ENCODE measurements around the gene SUPV3L1. TPM values are rescaled to one million over a fixed set of nuclear protein-coding genes. Genes with fewer than 3 reads are reported as not detected.

The SUPV3L1 gene
- total RNA-seq, 3 donors from 2014 or later (not counting 1 experiment from before 2014, with no cell fraction given) = 56.6 to 104 (median 67.1) TPM

- 98% methylated on average over 10 of the region's 10 CpGs for WGBS (ENCODE audit: insufficient coverage)
- no peaks in the 10 kb centered on the region for H3K27me3 ChIP-seq (ENCODE audit: control insufficient read depth, insufficient read depth, low read length)
- Mint-ChIP-seq H3K9me3 (no peaks in the 10 kb centered on the region), H3K4me1 (peaks cover 0 to 11% of the 10 kb centered on the region in 2 donors), H3K36me3 (no peaks in the 10 kb centered on the region), H3K27me3 (ENCODE audit: low read depth in 2 of 2) (no peaks in the 10 kb centered on the region), H3K27ac (no peak overlapping the region), H3K4me3 (no peak overlapping the region)
- ATAC-seq (no peak), DNase-seq (no peak)
- no peak for TF ChIP-seq CTCF (IDR thresholded peaks at IDR 0.05)
- no peak overlapping the region for H3K4me3 ChIP-seq (ENCODE audit: low read length)
- H3K9me3 ChIP-seq (ENCODE audit: control insufficient read depth, insufficient read depth, low read length) = no peaks in the 10 kb centered on the region
- no peaks in the 10 kb centered on the region for H3K36me3 ChIP-seq (ENCODE audit: control insufficient read depth, insufficient read depth, low read length)
- H3K4me1 ChIP-seq (ENCODE audit: control insufficient read depth, insufficient read depth, low read length) = peaks cover 4% of the 10 kb centered on the region
- intact Hi-C loops (cut with micrococcal nuclease) = no loop called here
- H3K27ac ChIP-seq (ENCODE audit: low read length) = no peak overlapping the region
Measured at GRCh38 chr10:69243817-69244216, 63.8 kb downstream of the SUPV3L1 start.

GRCh38 chr10:69246036-69246435 is 66.0 kb downstream of the SUPV3L1 start:
- Mint-ChIP-seq H3K36me3 (no peaks in the 10 kb centered on the region), H3K9me3 (no peaks in the 10 kb centered on the region), H3K4me3 (no peak overlapping the region), H3K27ac (no peak overlapping the region), H3K27me3 (ENCODE audit: low read depth in 2 of 2) (no peaks in the 10 kb centered on the region), H3K4me1 (peaks cover 0 to 6% of the 10 kb centered on the region in 2 donors)
- intact Hi-C loops (cut with micrococcal nuclease) = no loop called here
- no peak for TF ChIP-seq CTCF (IDR thresholded peaks at IDR 0.05)
- Histone ChIP-seq H3K27ac (ENCODE audit: low read length) (no peak overlapping the region), H3K27me3 (ENCODE audit: control insufficient read depth, insufficient read depth, low read length) (no peaks in the 10 kb centered on the region), H3K4me1 (ENCODE audit: control insufficient read depth, insufficient read depth, low read length) (no peaks in the 10 kb centered on the region), H3K9me3 (ENCODE audit: control insufficient read depth, insufficient read depth, low read length) (no peaks in the 10 kb centered on the region), H3K4me3 (ENCODE audit: low read length) (no peak overlapping the region), H3K36me3 (ENCODE audit: control insufficient read depth, insufficient read depth, low read length) (no peaks in the 10 kb centered on the region)
- no peak for ATAC-seq
- 91% methylated on average over 5 of the region's 5 CpGs for WGBS (ENCODE audit: insufficient coverage)
- DNase-seq = no peak

- intact Hi-C loops (cut with micrococcal nuclease) = no loop called here
- Mint-ChIP-seq H3K9me3 (no peaks in the 10 kb centered on the region), H3K4me1 (peaks cover 0 to 4% of the 10 kb centered on the region in 2 donors), H3K4me3 (no peak overlapping the region), H3K36me3 (no peaks in the 10 kb centered on the region), H3K27me3 (ENCODE audit: low read depth in 2 of 2) (no peaks in the 10 kb centered on the region), H3K27ac (no peak overlapping the region)
- no peak overlapping the region for H3K4me3 ChIP-seq (ENCODE audit: low read length)
- no peaks in the 10 kb centered on the region for H3K4me1 ChIP-seq (ENCODE audit: control insufficient read depth, insufficient read depth, low read length)
- no peak overlapping the region for H3K27ac ChIP-seq (ENCODE audit: low read length)
- no peak for DNase-seq
- H3K9me3 ChIP-seq (ENCODE audit: control insufficient read depth, insufficient read depth, low read length) = no peaks in the 10 kb centered on the region
- no peak for TF ChIP-seq CTCF (IDR thresholded peaks at IDR 0.05)
- no peaks in the 10 kb centered on the region for H3K27me3 ChIP-seq (ENCODE audit: control insufficient read depth, insufficient read depth, low read length)
- no peaks in the 10 kb centered on the region for H3K36me3 ChIP-seq (ENCODE audit: control insufficient read depth, insufficient read depth, low read length)
- ATAC-seq = no peak
- 85% methylated on average over 14 of the region's 14 CpGs for WGBS (ENCODE audit: insufficient coverage)
Measured at GRCh38 chr10:69246581-69247312, 66.7 kb downstream of the SUPV3L1 start.

- no peaks in the 10 kb centered on the region for H3K9me3 Mint-ChIP-seq
- no peaks in the 10 kb centered on the region for H3K27me3 Mint-ChIP-seq (ENCODE audit: low read depth in 2 of 2)
- Histone ChIP-seq H3K9me3 (ENCODE audit: control insufficient read depth, insufficient read depth, low read length) (no peaks in the 10 kb centered on the region), H3K27ac (ENCODE audit: low read length) (no peak overlapping the region), H3K4me1 (ENCODE audit: control insufficient read depth, insufficient read depth, low read length) (no peaks in the 10 kb centered on the region), H3K4me3 (ENCODE audit: low read length) (no peak overlapping the region), H3K27me3 (ENCODE audit: control insufficient read depth, insufficient read depth, low read length) (no peaks in the 10 kb centered on the region), H3K36me3 (ENCODE audit: control insufficient read depth, insufficient read depth, low read length) (no peaks in the 10 kb centered on the region)
- H3K27ac Mint-ChIP-seq = no peak overlapping the region
- DNase-seq (no peak), ATAC-seq (no peak)
- TF ChIP-seq CTCF (IDR thresholded peaks at IDR 0.05) = no peak
- H3K4me3 Mint-ChIP-seq = no peak overlapping the region
- intact Hi-C loops (cut with micrococcal nuclease) = no loop called here
- no peaks in the 10 kb centered on the region for H3K4me1 Mint-ChIP-seq
- WGBS (ENCODE audit: insufficient coverage) = 91% methylated on average over 13 of the region's 13 CpGs
- no peaks in the 10 kb centered on the region for H3K36me3 Mint-ChIP-seq
Measured at GRCh38 chr10:69247313-69247710, 67.3 kb downstream of the SUPV3L1 start.

Data from natural killer cell (primary cell).